Mononuclear cell (primary cell): ENCODE measurements around the gene TXNDC5. TPM values are rescaled to one million over a fixed set of nuclear protein-coding genes. Genes with fewer than 3 reads are reported as not detected.

ENCODE experiments used
- H3K27me3 ChIP-seq: 2 replicates; pipeline ENCODE4 v1.6.0; 2011; ENCODE audit warnings: low read length, control low read depth; ENCODE audit not compliant: insufficient read depth
- H3K4me1 ChIP-seq: 2 replicates; pipeline ENCODE4 v1.5.1; 2011; ENCODE audit warnings: mild to moderate bottlenecking, low read length, control low read depth; ENCODE audit not compliant: insufficient read depth
- H3K4me3 ChIP-seq: 2 replicates; pipeline ENCODE4 v1.5.1; 2011; ENCODE audit warnings: mild to moderate bottlenecking, low read length, moderate library complexity
- H3K9me3 ChIP-seq: 2 replicates; pipeline ENCODE4 v1.5.1; 2011; ENCODE audit warnings: low read depth, mild to moderate bottlenecking, control low read depth, low read length
- total RNA-seq: library from RNA; depleted of rRNA; stranded (reverse); fragments of >200 nt; gene quantifications from one replicate; pipeline ENCODE4 v1.2.3, GENCODE V29; 2012

The TXNDC5 gene
- total RNA-seq, 1 donor, result 31.5 TPM

DNA sequence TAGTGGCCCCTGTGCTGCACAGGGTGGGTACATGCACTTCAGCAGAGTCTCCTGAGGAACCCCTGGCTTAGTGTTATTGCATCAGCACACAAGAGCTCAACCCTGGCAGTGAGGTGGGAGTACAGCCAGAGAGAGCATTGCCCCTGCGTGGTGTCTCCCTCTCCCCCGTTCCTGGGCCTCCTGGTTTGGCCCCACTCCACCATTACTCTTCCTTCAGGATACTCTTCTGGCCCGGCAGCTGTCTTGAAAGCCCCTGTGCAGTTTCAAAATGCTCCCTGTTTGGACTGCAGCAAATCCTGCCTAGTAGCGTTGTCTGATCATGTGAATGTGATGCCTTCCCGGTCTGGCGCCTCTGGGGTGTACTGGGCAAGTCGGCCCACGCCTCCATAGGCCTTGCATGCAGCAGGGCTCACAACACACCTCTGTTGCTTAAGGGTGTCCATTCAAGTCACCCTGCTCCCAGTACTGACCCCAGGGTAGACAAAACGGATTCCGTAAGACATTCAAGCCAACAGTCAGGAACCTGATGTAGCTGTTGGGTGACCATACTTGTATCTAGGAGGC is 32.1 kb downstream of the TXNDC5 start:
- no peaks in the 10 kb centered on the region for H3K27me3 ChIP-seq
- H3K4me3 ChIP-seq, result no peak overlapping the region
- H3K9me3 ChIP-seq, result no peaks in the 10 kb centered on the region
- no peaks in the 10 kb centered on the region for H3K4me1 ChIP-seq

DNA sequence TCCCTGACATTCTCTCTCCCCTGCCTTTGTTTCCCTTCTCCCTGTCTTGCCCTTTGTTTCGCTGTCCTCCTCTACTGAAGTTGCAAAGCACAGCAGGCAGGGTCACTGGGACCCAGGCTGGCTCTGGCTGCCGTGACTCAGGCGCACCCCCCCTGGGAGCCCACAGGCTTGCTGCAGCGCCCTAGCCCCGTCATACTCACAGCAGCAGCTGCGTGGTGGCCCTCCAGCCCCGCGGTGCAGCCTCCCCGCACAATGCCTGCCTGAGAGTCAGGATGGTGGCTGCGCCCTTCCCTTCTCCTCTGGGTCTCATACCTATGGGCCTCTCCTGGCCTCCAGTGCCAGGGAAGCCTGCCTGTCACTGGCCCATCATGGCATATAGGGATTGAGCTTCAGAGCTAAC is 41.7 kb downstream of the TXNDC5 start:
- no peaks in the 10 kb centered on the region for H3K27me3 ChIP-seq
- H3K9me3 ChIP-seq, result no peaks in the 10 kb centered on the region
- no peak overlapping the region for H3K4me3 ChIP-seq

GRCh38 chr6:7866526-7866925 is 44.1 kb downstream of the TXNDC5 start:
- Histone ChIP-seq H3K4me3 (no peak overlapping the region), H3K9me3 (no peaks in the 10 kb centered on the region), H3K27me3 (no peaks in the 10 kb centered on the region), H3K4me1 (no peaks in the 10 kb centered on the region)

More for the DNA sequence above, 41.7 kb downstream of the TXNDC5 start:
- no peaks in the 10 kb centered on the region for H3K4me1 ChIP-seq

DNA sequence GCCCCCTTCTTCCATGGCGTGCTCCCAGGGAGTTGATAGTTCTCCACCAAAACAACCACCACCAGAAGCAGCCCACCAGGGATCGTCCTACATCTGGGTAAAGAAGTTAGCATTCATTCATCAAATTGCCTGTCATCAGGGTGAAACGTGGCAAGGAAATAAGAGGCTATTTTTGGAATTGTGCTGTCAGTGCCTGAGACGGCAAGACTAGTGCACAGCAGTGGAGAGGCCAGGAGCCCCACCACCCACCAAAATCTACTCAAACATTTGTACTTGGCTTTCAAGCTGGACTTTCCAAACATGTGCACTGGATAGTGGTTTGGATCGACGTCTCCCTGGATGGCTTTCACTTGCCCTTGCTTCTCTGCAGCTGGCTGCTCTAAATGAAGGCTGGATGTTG is 44.8 kb downstream of the TXNDC5 start:
- Histone ChIP-seq H3K27me3 (no peaks in the 10 kb centered on the region), H3K4me1 (no peaks in the 10 kb centered on the region), H3K9me3 (no peaks in the 10 kb centered on the region), H3K4me3 (no peak overlapping the region)

DNA sequence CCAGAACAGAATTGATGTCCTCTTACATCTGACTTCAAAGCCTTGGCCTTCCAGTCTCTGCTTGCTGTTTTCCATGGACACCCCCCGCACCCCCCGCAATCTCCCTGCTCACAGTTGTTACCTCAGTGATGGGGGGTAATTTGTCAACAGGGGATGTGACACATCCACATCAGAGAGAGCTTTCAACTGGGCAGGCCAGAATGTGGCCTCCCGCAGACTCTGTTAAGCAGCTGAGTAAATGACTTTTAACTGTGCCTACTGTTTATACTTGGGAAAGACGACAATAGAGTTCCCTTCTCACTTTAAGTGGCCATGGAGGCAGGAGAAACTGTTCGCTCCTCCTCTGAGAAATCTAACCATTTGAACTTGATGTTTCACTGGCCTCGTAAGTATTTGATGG is 51.0 kb downstream of the TXNDC5 start:
- Histone ChIP-seq H3K4me1 (no peaks in the 10 kb centered on the region), H3K9me3 (no peaks in the 10 kb centered on the region), H3K4me3 (no peak overlapping the region), H3K27me3 (no peaks in the 10 kb centered on the region)

DNA sequence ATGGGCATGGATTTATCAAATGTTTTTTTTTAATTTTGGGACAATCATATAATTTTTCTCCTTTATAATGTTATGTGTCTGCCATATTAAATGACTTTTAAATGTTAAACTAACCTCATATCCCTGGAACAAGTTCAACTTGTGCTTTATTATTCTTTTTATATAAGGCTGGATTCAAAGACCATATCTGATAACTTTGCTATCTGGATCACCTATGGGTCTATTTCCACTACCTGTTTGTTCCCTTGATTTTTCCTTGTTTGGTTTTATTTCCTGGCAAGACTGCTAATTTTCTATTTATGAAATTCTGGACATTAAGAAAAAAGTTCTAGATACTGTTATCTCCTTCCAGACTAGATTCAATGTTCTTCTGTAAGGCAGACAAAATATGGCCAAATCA is 58.8 kb downstream of the TXNDC5 start:
- Histone ChIP-seq H3K4me1 (no peaks in the 10 kb centered on the region), H3K9me3 (peaks cover 7% of the 10 kb centered on the region), H3K27me3 (no peaks in the 10 kb centered on the region), H3K4me3 (no peak overlapping the region)

GRCh38 chr6:7848229-7848628 is 62.4 kb downstream of the TXNDC5 start:
- Histone ChIP-seq H3K4me3 (no peak overlapping the region), H3K4me1 (no peaks in the 10 kb centered on the region), H3K9me3 (peaks cover 7% of the 10 kb centered on the region), H3K27me3 (no peaks in the 10 kb centered on the region)

DNA sequence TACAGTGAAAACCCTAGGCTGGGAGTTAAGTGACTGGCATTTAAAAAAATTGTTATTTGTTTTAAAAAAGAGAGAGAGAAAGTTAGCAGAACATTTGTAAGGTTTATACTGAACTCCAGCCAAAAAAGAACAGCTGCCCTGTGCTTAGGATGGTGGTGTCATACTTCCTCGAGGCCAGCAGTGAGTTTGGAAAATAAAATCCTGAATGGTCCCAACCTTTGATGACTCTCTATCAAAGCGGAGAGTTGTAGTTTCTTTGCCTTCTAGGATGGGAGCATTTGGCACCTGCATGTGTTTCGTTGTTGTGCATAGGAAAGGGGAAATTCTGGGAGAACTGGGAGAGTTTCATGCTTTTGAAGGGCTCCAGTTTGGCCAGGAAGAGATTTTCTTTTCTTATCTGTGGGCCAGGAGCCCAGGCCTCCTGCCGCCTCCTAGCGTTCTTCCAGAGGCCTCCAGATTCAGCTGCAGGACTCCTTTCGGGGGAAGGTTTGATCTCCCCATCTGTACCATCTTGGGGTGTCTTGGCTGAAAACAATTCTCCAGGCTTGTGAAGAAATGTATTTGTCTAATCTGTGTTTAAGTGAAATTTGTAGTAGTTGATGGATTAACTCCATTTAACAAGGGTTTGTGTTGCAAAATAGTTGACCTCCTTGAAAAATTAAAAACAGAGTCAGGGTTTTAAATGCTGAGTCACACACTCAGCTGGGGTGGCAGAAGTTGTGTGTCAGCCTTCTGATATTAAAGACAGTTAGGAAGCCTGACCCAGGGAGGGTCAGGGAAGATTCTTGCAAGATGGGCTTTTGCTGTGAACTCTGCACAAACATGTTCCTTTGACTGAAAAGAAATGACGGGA is 63.4 kb downstream of the TXNDC5 start:
- H3K27me3 ChIP-seq, result no peaks in the 10 kb centered on the region
- peaks cover 6% of the 10 kb centered on the region for H3K9me3 ChIP-seq
- no peak overlapping the region for H3K4me3 ChIP-seq
- H3K4me1 ChIP-seq, result no peaks in the 10 kb centered on the region

- H3K27me3 ChIP-seq, result no peaks in the 10 kb centered on the region
- no peaks in the 10 kb centered on the region for H3K9me3 ChIP-seq
- H3K4me1 ChIP-seq, result no peaks in the 10 kb centered on the region
- H3K4me3 ChIP-seq, result no peak overlapping the region
These were observed 68.7 kb downstream of the TXNDC5 start for GRCh38 chr6:7841781-7842468.

DNA sequence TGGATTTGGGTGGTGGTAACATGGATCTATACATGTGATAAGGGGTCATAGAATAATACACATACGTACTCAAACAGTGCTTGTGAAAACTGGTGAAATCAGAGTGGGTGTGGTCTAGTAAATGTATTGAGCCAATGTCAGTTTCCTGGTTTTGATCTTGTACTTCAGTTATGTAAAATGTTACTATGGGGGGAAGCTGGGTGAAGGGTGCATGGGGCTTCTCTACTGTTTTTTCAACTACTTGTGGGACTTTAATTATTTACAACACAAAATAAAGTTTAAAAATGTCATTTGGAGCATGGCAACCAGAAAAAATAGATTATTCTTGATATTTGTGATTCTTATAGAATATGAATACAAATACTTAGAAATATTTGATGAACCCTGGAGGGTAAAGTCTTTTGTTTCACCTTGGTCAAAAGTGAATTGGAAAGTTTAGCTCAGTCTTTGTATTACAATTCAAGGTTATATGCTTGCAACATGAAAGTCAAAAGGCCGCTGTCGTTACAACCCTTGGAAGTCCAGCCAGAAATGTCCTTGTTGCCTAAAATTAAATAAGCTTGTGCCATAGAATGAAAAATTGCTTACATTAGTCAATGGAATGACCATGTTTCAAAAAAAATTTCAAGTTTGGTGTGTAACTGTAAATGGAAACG is 74.1 kb downstream of the TXNDC5 start:
- no peaks in the 10 kb centered on the region for H3K27me3 ChIP-seq
- H3K4me3 ChIP-seq, result no peak overlapping the region
- H3K9me3 ChIP-seq, result no peaks in the 10 kb centered on the region
- H3K4me1 ChIP-seq, result no peaks in the 10 kb centered on the region

DNA sequence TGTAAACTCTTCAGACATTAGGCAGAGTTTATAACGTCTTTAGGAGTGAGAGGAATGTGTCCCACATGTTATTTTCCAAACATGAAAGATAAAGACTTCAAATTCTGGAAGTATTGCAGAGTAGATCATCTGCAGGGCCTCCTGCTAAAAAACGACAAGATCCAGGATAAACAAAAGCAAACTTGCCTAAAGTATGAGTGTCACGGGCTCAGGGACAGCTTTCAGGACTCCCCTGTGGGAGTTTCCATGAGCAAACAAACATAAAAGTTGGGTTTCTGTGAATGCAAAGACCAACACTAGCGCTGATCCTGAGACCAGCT is 76.9 kb downstream of the TXNDC5 start:
- H3K4me3 ChIP-seq, result no peak overlapping the region
- no peaks in the 10 kb centered on the region for H3K9me3 ChIP-seq
- H3K4me1 ChIP-seq, result no peaks in the 10 kb centered on the region

GRCh38 chr6:7832904-7833750 is 77.5 kb downstream of the TXNDC5 start:
- Histone ChIP-seq H3K4me3 (no peak overlapping the region), H3K4me1 (no peaks in the 10 kb centered on the region), H3K9me3 (no peaks in the 10 kb centered on the region), H3K27me3 (no peaks in the 10 kb centered on the region)

More for the DNA sequence above, 76.9 kb downstream of the TXNDC5 start:
- H3K27me3 ChIP-seq, result no peaks in the 10 kb centered on the region
